NK-92 treated with Interleukin-12 subunit alpha and Interleukin-12 subunit beta, amount 100 ng/mL, for 24 hours (cell line): Measurements from ENCODE around the gene LRRC8D.
"Not testable (repeated sequence)": the region's sequence is repeated elsewhere in the genome, so short reads cannot be mapped to it uniquely, and the experiment has no call there.

Experiments
- DNase-seq: peaks from one replicate; lab custom pipeline; 2025; lab: John Stamatoyannopoulos, UW

LRRC8D gene

DNA sequence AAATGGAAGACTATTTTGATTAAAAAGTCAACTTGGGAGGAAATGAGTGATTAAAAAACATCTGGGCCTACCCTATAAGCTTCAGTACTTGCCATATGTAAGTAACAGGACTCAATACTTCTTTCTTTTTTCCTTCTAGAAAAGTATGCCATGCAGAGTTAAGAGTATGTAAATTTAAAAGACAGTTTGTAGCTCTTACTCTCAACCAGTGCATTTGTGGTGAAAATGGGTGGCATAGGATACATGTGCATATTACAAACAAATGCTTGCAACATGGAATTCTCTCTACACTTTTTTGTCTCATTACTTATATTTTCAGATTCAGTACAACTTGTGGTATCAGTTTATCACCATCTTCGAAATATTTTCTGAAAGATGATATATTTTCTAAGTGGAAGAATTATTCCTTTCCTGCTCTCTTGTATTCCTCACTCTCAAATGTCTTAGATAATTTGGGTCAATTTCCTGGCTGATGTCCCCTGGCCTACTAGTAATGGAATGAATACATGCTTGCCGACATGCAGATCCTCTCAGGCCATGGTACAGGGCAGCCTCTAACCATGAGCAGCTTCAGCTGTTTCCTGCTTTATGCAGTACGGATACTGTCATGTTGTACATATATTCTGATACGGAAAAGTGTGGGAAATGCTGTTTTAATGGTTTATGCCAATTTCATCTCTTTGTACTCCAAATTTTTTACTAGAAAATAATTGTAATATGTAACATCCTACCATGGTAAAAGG, 92.7 kb downstream of the LRRC8D start:
- no peak for DNase-seq

DNA sequence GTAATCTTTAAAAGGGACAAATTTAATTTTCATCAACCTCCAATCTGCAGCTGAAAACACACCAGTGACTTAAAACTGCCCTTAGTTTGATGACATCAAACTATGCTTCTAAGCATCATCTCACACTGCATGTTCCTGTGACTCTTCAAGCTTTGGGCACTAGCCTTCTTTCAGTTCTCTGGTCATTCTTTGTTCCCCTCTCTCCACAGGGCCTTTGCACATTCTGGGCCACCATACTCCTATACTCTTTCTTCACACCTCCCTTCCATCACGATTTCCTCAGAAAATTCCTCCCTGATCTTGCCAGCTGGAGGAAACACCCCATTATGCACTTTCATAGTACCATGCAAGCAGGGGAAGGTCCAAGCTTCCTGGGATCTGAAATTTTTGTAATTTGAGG, 96.5 kb downstream of the LRRC8D start:
- DNase-seq = no peak

DNA sequence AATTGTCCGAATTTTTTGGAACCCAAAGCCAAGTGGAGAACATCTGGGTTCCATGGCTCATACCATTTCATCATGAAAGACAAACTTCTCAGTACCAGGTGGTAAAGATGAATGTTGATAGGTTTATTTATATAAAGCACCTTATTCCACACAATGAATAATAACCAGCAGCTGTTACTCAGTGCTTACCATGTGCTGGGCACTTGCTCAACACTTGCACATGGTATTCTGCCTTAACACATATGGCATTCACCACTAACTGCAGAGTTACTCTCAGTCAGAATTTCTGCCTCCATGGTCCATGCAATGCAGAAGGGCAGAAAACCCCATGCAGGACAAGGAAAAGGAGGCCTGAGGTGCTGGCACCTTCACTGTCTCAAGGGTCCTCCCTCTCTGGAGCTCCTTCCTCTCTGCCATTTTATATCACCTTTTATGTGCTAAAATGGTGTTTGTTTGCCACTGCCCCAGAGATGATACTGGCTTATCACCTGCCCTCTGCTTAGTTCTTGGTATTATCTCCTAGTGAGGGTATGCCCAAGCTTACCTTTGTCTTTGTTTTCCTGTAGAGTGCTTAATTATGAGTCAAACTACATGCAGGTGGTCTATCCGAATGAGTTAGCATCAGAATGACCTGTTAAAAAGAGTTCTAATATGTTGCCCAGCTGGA, 97.4 kb downstream of the LRRC8D start:
- no peak for DNase-seq

DNA sequence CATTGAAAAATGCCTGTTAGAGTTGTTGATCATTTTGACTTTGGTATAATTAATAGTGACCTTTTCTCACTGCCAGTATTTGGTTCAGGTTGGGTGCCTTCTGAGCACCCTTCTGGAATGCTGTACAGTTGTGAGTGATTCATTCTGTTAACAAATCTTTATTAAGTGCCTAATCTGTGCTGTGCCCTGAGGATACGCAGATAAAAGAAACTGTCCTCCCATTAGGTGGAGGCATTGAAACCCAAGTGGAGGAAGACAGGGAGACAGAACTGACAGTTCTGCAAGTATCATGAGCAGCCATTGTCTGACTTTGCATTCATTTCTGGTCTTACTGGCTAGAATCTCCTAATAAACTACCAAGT, 97.9 kb downstream of the LRRC8D start:
- DNase-seq = no peak

DNA sequence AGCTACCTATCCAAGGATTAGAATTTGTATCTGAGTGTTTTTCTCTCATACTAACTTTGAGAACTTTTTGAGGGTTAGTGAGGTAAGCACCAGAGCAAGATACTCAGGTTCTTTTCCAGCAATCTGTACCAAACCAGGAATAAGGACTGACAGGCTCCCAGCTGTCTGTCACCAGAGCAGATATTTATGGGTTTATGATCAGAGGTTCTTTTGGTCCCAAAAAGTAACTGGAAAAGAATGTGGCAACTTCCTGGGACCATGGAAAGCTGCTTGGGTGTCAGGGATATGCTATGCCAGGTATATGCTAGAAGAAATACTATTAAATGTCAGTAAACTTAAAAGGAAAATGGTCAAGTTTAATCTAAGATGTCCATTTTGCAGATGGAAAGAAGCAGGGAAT, 98.3 kb downstream of the LRRC8D start:
- no peak for DNase-seq

DNA sequence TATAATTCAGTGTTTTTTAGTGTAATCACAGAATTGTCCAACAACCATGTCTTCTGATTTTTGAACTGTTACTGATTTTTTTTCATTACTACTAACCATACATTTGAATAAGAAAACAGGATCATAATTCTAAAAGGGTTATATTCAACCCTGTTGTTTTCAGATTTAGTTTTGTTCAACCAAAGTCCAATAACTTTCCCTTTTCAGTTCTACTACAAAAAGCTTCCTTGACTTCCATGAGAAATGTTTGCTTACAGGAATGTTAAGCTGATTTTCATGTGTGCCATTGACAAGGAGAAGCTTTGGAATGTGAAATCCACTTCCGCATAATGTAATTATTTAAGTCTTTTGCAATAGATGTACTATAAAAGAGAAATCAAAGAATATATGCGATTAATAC, 102.1 kb downstream of the LRRC8D start:
- no peak for DNase-seq

DNA sequence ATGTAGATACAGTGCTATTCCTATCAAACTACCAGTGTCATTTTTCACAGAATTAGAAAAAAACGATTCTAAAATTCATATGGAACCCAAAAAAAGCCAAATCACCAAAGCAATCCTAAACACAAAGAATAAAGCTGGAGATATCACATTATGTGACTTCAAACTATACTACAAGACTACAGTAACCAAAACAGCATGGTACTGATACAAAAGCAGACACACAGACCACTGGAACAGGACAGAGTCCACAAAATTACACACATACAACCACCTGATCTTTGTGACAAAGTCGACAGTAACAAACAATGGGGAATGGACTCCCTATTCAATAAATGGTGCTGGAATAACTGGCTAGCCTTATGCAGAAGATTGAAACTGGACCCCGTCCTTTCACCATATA, 102.7 kb downstream of the LRRC8D start:
- no peak for DNase-seq

DNA sequence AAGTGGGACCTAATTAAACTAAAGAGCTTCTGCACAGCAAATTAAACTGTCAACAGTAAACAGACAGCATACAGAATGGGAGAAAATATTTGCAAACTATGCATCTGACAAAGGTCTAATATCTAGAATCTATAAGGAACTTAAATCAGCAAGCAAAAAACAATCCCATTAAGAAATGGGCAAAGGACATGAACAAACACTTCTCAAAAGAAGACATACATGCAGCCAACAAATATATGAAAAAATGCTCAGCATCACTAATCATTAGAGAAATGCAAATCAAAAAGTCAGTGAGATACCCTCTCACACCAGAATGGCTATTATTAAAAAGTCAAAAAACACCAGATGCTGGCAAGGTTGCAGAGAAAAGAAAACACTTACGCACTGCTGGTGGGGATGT, 103.2 kb downstream of the LRRC8D start:
- not testable (repeated sequence) for DNase-seq

DNA sequence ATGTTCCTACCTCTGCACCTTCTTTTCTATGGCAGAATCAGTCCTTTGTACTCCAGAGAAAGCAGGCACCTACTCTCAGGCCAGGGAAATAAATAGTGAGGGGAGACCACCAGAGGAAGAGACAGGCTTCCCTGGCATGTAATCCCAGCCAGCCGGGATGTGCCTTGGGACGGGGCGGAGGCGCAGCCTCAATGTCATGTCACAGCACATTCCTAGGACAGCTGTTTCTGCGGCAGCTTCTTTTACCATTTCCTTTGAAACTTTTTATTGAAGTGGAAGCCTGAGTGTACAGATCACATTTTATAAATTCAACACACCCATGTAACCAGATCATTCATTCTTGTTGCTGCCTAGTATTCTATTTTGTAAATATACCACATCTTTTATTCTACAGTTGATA, 106.2 kb downstream of the LRRC8D start:
- DNase-seq = no peak

DNA sequence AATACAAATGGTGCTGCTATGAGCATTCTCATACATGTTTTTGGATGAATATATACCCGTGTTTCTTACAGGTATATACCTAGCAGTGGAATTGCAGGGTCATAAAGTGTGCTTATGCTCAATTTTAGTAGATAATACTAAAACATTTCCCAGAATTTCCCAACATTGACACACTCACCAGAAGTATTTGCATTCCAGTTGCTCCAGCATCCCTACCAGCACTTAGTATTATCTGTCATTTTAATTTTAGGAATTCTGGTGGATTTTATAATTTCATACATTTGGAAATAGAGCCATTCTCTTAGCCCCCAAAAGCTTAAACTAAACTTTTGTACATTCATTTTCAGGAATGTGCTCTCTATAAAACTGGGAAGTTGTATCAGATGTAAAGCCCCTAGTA, 106.6 kb downstream of the LRRC8D start:
- no peak for DNase-seq

DNA sequence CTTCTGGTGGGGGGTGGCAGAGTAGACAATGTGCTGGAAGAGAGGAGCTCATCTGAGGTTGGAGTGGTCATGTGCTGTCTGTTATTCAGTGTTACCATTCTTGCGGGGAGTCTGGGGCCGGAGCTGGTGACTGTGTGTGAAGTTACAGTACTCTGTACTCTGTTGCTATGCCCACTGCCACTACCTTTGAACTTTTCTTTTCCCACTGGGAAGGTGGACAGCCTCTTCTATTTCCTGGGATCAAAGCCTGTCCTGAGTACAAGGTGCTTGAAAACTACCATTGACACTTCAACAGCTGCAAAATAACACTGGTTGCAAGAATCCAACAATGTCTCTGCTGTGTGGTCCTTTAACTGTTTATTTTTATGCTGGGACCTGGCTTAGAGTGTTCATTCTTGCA, 107.7 kb downstream of the LRRC8D start:
- no peak for DNase-seq

DNA sequence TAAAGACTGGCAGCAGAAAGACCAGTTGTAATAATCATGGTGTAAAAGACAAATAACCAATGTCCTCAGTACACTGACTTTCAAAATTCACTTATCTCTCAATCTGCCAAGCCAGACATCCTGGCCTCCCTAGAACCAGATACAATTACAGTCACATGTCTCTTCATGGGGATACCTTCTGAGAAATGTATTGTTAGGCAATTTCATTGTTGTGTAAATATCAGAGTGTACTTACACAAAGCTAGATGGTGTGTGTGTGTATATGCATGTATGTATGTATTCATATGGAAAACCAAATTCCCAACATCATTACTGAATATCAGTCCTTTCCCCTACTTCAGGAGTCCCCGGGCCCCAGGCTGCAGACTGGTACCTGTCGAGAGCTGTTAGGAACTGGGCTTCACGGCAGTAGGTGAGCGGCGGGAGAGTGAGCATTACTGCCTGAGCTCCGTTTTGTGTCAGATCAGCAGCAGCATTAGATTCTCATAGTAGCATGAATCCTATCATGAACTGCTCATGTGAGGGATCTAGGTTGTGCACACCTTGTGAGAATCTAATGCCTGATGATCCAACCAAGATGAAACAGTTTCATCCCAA, 108.7 kb downstream of the LRRC8D start:
- DNase-seq = no peak

DNA sequence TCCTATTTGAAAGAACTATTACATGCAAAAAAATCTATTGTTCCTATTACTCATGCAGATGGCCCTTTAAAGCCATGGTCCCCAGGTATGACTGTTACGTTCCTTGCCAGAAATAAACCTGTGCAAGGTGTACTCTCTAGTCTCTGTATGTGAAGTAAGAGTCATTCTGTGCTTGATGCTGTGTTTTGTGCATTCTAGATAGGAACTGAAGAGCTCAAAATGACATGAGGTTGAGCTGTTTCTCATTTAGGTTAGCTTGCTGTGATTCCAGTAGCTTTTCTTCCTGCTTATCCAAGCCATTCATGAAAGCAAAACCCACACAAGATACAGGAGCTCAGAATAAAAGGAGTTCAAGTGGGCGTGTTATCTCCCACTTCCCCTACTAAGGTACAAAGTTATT, 109.7 kb downstream of the LRRC8D start:
- DNase-seq = no peak

DNA sequence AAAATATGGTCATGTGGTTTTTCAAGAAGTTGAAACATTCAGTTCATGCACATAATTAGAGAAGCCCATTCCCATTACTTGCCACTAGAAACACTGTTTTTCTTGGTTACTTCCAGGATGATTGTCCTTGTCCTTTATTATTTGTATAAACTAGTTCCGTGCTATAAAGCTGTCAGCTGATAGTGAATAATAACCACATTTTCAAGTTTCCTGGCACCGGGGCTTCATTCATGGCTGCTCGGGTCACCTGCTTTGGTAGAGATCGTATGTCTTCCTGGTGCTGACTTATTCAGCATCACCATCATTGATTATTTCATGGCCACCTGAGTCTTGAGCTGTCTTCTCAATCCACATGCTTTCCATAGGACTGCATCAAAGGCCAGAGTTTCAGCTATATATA, 111.1 kb downstream of the LRRC8D start:
- DNase-seq = no peak

DNA sequence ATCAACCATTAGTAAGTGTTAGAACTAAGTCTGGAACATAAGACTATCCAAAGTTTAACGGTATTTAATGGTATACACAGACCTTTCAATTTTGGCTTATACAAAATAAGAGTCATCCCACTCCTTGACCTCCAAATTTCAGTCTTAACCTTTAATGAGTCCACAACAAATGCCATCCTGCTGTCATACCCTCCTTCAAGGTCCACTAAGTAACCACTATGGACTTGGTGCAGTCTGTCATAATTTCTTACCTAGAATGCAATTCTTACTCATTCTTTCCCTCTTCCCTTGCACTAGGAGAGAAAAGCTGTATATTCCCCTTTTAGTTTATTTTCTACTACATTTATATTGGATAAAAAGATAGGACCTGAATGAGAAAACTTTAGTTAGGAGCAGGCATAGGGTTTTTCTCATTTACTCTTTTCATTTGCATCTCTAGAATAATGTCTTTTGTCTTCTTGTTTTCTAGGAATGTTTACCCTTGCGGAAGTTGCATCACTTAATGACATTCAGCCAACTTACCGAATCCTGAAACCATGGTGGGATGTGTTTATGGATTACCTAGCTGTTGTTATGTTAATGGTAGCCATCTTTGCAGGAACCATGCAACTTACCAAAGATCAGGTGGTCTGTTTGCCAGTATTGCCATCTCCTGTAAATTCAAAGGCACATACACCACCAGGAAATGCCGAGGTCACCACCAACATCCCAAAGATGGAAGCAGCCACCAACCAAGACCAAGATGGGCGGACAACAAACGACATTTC, 111.9 kb downstream of the LRRC8D start:
- no peak for DNase-seq

DNA sequence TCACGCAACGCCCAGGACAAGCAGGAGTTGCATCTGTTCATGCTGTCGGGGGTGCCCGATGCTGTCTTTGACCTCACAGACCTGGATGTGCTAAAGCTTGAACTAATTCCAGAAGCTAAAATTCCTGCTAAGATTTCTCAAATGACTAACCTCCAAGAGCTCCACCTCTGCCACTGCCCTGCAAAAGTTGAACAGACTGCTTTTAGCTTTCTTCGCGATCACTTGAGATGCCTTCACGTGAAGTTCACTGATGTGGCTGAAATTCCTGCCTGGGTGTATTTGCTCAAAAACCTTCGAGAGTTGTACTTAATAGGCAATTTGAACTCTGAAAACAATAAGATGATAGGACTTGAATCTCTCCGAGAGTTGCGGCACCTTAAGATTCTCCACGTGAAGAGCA, 113.6 kb downstream of the LRRC8D start:
- no peak for DNase-seq

DNA sequence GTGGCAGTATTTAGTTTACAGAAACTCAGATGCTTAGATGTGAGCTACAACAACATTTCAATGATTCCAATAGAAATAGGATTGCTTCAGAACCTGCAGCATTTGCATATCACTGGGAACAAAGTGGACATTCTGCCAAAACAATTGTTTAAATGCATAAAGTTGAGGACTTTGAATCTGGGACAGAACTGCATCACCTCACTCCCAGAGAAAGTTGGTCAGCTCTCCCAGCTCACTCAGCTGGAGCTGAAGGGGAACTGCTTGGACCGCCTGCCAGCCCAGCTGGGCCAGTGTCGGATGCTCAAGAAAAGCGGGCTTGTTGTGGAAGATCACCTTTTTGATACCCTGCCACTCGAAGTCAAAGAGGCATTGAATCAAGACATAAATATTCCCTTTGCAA, 114.4 kb downstream of the LRRC8D start:
- DNase-seq = no peak

DNA sequence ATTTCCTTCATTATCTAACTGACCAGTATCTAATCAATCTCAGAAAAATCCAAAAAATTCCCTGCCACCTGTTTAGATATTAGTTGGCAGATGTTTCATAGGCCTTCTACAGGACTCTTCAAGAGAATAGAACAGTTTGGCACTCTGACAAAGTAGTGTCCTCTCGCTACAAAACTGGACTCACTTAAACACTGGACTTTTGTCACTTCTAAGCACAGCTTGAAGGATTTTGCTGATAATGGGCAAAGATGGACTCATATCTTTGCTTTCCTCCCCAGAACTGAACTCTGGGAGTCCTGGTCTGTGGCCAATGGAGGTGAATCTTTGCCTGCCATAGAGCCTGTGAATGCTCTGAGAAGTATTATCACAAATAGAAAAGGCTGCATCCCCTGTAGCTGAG, 115.9 kb downstream of the LRRC8D start:
- DNase-seq = no peak

DNA sequence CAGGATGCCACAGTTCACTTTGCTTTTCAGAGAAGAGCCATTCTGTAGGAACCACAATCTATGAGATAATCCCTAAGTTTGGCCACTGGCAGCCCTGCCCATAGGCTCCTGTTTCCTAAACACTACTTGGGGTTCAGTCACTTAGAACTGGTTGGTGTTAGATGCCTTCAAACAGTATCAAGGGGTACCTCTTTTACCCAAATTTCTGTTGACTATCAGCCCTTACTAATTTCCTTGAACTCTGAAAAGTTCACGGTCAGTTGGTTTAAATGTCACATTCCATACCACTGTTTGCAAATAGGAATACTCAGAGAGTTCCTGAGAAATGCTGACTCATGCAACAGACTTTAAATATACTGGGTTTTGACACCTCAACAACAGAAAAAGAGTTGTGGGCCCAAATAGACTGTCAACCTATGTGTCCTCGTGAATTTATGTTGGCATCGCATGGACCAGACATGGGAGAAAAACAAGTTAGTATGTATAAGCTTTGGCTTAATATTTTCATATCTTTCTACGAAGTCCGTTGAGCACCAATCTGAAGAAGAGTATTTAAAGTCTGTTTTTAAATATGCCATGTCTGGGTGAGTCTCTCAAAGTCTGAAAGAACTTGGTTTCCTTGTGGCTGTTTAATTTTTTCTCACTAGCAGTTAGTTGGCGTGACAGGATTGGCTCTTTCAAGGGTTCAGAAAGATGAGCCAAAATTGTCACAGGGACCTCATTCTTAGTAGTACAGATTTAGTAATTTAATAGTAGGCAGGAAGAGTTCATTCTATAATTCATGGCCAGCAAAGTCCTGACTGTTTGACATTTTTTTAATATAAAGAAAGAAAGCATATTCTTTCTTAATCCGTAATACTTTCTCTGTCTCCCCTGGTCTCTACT, 117.6 kb downstream of the LRRC8D start:
- DNase-seq = no peak

DNA sequence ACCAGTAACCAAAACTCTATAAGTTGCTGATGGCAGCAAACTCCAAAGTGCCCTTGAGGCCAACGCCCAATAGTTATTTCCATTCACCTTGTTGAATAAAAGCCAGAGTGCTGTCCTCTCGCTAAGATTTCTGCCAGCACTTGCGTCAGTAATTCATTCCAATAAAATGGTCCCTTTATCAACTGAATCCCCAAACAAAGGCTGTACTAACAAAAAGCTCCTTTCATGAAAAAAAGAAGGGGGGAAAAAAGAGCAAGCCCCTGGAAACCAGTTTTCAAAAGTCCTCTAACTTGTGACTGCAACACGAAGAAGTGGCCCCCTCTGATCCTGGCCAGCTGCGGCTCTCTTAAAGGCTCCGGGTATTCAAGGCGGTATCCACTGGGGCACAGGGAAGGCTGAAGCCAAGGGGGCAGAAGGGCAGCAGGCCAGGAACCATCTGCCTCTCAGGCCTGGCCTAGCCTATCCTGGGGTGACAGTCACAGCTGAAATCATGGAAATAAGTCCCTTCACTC, 118.3 kb downstream of the LRRC8D start:
- DNase-seq = no peak

DNA sequence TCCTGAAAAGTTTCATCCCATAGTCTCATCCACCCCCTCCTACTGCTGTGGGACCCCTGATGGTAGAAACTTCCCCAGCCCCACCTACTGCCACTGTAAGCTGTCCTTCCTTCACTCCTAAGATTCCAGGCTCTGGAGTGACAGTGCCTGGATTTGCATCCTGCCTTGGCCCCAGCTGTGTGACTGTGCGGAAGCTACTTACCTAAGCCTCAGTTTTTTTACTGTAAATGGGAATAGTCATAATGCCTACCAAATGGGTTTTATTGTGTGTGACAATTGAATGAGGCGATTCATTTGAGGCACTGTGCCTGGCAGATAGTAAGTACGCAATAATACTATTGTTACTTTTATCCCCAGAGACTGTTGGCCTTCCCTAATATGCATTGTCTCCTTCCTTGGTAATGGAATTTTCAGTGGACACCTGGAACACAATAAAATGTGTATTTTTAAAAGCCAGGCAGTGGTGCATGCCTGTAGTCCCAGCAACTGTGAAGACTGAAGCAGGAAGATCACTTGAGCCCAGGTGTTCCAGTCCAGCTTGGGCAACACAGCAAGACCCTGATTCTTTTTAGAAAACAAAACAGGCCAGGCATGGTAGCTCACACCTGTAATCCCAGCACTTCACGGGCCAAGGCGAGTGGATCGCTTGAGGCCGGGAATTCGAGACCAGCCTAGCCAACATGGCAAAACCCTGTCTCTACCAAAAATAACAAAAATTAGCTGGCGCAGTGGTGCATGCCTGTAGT, 119.0 kb downstream of the LRRC8D start:
- no peak for DNase-seq
